EL (cell line): Measurements from ENCODE around the gene AIM2.
A peak's percentile ranks its signal among the peaks of the same experiment; 100 is the strongest.
"Not testable (repeated sequence)": the region's sequence is repeated elsewhere in the genome, so short reads cannot be mapped to it uniquely, and the experiment has no call there.

ENCODE experiments used
- DNase-seq: peaks from one replicate; pipeline ENCODE4 v3.0.0-alpha.2; 2016

The AIM2 gene

DNA sequence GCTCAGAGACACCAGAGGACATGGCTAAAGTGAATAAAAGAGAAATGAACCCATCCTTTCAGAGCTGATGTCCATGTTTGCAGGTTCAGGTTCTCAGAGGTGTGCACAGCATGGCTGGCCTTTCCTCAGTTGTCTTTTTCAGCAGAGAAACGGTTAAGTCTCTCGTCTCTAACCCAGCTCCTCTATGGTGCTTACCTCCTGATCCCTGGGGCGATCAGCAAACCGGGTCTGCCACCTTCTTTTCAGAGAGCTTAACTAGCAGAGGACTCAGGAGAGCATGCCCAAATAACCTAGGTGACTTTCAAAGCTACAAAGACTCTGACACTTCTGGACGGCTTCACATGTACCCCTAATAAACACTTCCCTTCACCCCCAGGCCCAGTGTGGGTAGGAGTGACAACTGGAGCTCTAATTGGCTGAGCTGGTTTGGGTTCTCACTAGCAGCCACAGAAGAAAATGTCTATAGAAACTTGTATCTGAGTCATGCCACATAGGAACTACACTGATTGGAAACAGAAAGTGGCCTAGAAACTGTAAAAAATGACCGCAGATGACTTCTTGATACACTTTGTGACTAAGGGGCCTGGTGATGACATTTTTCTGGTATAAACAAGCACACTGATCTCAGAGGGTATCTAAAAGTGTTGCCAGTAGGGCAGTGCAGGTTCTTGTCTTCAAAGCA, at the start of gene AIM2:
AIM2 (minus strand) TSS at position 329 of the 682 bp plus-strand sequence. CDS start 3,267 bp downstream, outside the sequence.
- peak; percentile 69 for DNase-seq

DNA sequence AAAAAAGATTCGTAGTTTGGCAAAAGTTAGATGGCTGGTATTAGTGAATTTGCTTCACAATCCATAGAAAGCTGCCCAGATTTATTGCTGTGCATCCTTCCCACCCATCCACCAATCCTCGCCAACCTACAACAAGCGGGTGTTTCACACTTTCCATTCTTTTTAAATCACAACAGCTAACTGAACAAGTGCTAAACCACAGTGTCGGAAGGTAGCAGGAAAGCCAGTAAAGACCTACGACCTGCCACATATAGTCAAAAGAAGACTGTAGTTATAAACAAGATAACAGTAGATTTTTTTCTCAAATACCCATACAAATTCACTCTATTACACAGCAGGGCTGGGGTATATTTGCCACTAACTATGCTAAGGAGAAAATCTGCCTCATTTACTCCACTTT, 47.0 kb upstream of the AIM2 start:
- DNase-seq: no peak

GRCh38 chr1:159122005-159122621, 45.5 kb upstream of the AIM2 start:
- peak; percentile 85 for DNase-seq

GRCh38 chr1:159121526-159121925, 45.0 kb upstream of the AIM2 start:
- no peak for DNase-seq

DNA sequence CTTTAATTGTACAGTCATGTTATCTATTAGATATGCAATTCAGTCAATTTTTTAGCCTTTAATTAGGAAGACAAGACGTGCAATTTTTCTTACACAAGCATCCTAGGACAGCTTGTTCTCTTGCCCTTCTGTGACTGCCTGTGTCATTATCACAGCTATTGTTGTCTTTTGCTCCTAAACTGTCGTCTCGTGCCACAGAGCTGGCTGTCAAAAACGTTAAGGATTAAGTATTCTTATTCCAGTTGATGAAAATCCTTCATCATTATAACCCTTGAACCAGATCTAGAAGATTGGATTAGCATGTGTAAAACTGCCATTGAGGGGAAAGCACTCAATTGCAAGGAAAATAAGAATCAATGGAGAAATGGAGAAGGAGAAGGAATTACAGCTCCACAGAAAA, 43.8 kb upstream of the AIM2 start:
- DNase-seq: no peak

DNA sequence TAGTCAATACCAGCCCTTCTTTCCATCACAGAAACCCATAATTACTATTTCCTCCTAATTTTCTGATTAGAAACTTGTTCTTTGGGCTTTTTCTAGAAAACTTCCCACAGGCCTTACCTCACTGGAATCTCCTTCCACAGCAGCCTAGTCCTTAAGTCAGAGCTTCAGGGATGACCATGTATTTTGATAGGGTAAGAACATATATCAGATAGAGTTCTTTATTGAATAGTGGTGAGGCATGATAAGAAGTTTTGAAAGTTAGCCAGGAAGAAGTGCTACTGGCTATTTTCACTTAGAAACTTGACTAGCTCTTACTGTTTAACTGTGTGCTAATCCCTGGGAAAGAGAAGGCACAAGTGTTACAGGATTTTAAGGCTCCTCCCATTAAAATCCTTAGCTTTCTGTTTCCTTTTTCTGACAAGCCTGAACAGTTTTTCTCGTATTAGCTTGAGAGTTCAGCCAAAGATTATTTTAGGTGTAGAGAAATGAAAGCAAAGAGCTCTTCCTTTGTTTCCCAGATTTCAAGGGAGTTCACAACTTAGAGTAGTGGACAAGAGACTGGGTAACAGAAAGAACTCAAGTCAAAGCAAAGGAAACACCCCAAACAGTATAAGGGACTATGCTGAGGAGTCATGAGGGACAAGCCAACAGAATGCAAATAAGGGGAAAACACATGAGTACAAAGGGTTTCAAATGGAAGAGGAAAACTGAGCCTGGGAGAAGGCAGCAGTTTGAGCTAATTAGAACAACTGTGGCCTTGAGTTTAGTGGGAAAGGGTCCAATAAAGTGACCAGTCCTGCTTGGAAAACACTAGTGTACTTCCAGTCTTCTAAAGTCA, 37.2 kb upstream of the AIM2 start:
- DNase-seq: peak; percentile 14

DNA sequence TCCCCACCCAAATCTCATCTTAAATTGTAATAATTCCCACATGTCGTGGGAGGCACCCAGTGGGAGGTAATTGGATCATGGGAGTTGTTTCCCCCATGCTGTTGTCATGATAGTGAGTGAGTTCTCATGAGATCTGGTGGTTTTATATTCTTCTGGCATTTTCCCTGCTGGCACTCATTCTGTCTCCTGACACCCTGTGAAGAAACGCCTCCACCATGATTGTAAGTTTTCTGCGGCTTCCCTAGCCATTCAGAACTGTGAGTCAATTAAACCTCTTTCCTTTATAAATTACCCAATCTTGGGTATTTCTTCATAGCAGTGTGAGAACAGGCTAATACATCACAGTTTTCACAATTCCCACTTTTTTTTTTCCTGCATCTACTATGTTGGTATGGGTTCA, 26.5 kb upstream of the AIM2 start:
- DNase-seq: not testable (repeated sequence)

DNA sequence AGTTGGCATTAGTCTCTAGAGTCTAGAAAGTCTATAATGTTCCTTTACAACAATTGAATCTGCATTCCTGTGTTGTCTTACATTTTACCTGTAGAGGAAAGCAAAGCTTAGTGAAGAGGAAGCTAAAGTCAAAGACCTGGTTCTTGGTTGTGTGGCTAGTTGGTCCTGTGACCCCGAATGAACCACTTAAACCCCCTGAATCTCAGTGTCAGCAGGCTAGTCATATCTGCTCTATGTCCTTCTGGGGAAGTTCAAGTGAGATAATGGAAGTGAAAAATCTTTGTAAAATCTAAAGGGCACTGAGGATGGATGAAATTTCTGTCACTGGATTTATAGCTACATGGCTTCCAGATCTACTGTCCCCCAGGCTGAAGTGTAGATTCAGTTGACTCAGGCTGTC, 24.0 kb upstream of the AIM2 start:
- no peak for DNase-seq

DNA sequence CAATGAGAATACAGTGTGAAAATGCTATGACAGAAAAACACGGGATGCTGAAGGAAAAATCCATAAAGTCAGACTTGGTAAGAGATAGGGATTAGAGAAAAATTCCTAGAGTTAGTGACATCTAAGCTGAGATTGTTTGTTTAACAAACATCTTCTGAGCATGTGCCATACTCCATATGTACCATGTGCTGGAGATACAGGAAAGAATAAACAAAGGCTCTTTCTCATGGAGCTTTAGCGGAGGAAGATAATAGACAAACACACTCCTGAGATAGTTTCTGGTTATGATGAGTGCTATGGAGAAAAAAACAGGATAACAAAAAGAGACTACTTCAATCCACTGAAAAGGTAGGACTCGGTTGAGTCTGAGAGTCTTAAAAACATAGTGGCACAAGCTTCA, 22.0 kb upstream of the AIM2 start:
- no peak for DNase-seq

- DNase-seq: peak; percentile 79
Measured at GRCh38 chr1:159092036-159092760, 15.6 kb upstream of the AIM2 start.

DNA sequence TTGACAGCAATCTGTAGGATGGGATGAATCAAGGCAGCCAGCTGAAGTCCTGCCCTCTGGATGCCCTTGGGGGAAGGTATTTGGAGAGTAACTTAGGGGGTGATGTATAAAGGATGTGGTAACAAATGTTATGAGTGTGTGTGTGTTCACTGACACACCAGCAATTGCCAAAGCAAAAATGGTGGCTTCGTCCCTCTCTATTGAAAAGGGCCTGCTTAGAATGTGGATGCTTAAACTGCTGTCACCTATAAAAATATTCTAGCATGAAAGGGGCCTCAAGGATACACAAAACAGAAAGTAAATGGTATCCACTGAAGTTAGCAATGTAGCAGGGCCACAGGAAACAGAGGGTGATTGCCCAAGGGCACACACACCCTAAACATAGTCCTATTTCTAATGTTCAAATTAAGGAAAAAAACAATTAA, 15.1 kb upstream of the AIM2 start:
- peak; percentile 67 for DNase-seq

GRCh38 chr1:159091180-159091560, 14.6 kb upstream of the AIM2 start:
- no peak for DNase-seq

GRCh38 chr1:159090286-159091179, 14.0 kb upstream of the AIM2 start:
- DNase-seq: peak; percentile 54

DNA sequence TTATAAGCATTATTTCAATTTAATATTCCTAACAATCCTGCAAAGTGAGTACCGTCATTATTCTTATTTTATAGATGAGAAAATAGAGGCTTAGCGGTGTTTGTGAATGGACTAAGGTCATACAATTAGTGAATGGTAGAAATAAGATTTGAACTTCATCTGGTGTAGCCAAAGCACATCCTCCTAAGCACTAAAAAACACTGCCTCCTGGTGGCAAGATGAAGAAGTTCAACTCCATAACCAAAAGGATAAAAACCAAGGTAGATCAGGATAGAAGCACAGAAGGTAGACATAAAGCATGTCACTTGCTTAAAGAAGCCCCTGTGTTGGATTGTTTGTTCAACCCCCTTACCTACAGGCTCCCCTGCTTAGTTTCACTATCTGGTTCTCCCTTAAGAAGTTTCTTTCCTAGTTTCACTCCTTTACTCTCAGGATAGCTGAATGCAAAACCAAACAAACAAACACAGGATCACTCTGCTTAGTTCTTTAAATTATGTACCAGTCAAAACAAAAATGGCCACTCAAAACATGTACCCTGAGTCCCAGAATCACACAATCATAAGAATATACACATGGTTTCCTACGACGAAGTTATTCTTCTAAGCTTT, 12.7 kb upstream of the AIM2 start:
- no peak for DNase-seq

- no peak for DNase-seq
Measured at GRCh38 chr1:159088546-159089183, 12.1 kb upstream of the AIM2 start.

GRCh38 chr1:159088050-159088449, 11.5 kb upstream of the AIM2 start:
- peak; percentile 93 for DNase-seq

DNA sequence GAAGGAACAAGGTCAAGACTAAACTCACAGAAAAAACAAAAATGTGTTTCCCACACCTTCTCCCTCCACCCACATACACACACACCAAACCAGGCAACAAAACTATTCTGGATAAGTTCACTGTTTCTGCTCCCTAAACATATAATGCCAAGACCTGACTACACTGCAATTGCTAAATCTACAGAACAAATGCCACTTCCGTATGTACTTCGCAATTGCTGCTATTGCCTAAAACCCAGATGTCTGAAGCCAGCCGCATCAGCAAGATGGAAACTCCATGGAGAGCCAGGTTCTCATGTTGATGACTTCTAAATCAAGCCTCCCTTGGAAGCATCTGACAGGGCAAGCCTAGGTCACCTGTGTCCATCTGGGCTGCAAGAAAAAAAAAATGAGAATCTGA, 8.3 kb upstream of the AIM2 start:
- DNase-seq: no peak

GRCh38 chr1:159084152-159084551, 7.6 kb upstream of the AIM2 start:
- DNase-seq: no peak

DNA sequence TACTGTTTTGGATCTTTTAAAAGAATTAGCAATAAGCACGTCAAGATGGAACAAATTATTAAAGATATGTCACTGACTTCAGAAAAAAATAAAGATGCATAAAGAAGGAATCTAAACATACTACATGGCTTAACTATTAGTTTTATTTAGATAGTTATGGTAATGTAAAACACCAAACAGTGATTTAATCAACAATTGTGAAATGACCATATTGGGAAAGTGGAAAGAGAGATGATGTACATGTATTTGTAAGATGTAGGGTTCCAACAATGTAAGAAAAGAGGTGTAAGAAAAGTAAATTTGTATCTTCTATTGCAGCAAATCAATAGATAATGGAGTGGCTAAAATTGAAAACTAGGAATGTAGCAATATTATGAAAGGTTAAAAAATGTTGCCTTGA, 6.4 kb upstream of the AIM2 start:
- DNase-seq: no peak

DNA sequence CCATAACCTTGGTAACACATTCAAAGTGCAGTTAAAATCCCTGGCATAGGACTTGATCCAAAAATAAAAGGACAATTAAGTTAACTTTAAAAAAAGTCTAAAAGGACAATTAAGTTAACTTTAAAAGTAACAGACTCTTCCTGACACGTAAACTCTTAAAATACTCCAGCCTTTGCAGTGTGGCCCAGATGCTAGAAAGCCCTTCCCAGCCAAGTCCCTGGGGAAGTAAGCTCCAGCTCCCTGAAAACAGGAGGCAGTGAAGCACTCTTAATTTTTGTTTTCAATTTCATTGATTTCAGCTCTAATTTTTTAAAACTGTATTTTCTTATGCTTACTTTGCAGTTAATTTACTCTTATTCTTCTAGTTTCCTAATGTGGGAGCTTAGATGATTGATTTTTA, 5.1 kb upstream of the AIM2 start:
- DNase-seq: no peak

DNA sequence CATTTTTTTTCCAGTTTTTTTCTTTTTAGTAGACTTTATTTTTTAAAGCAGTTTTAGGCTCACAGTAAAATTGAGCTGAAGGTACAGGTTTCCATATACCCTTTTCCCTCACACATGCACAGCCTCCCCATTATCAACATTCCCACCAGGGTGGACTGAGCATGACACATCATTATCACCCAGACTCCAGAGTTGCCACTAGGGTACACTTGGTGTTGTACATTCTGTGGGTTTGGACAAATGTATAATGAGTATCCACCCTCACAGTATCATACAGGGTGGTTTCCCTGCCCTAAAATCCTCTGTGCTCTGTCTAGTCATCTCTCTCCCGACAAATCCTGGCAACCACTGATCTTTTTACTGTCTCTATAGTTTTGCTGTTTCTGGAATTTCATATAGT, 3.0 kb upstream of the AIM2 start:
- no peak for DNase-seq
